GM21528 (cell line): Measurements from ENCODE around the gene TTC31.
"Not testable (repeated sequence)": the region's sequence is repeated elsewhere in the genome, so short reads cannot be mapped to it uniquely, and the experiment has no call there.

Experiments
- ATAC-seq: cut with Tn5 transposase; IDR thresholded peaks from one replicate; pipeline ENCODE4 v1.9.1; 2021; ENCODE audit warnings: mild to moderate bottlenecking, moderate library complexity; ENCODE audit not compliant: unreplicated experiment, low FRiP score

The TTC31 gene

GRCh38 chr2:74483675-74484164, 839 bp downstream of the TTC31 start:
- not testable (repeated sequence) for ATAC-seq

GRCh38 chr2:74486141-74486540, 3.3 kb downstream of the TTC31 start:
- no peak for ATAC-seq

GRCh38 chr2:74488643-74489481, 6.0 kb downstream of the TTC31 start:
- no peak for ATAC-seq

- ATAC-seq = no peak
These were observed 7.0 kb downstream of the TTC31 start for GRCh38 chr2:74489906-74490305.

- no peak for ATAC-seq
These were observed 9.0 kb downstream of the TTC31 start for GRCh38 chr2:74491648-74492544.

GRCh38 chr2:74493546-74493945, 10.7 kb downstream of the TTC31 start:
- no peak for ATAC-seq

GRCh38 chr2:74495440-74495839, 12.6 kb downstream of the TTC31 start:
- ATAC-seq = no peak

GRCh38 chr2:74496997-74497776, 14.3 kb downstream of the TTC31 start:
- ATAC-seq = no peak

GRCh38 chr2:74497777-74498499, 15.1 kb downstream of the TTC31 start:
- no peak for ATAC-seq

- no peak for ATAC-seq
These were observed 15.8 kb downstream of the TTC31 start for GRCh38 chr2:74498500-74499266.

- ATAC-seq = no peak
These were observed 16.5 kb downstream of the TTC31 start, which contains the start of gene LBX2 for GRCh38 chr2:74499267-74499939. TSS of gene LBX2 (minus strand) at chr2:74499603. CDS start at chr2:74499537, 66 bp downstream.

- no peak for ATAC-seq
These were observed 17.2 kb downstream of the TTC31 start for GRCh38 chr2:74499940-74500577.

GRCh38 chr2:74500578-74500946, 17.7 kb downstream of the TTC31 start:
- no peak for ATAC-seq

- no peak for ATAC-seq
These were observed 18.6 kb downstream of the TTC31 start for GRCh38 chr2:74501335-74502071.

GRCh38 chr2:74502147-74502719, 19.4 kb downstream of the TTC31 start:
- ATAC-seq = no peak

GRCh38 chr2:74502720-74503505, 20.0 kb downstream of the TTC31 start:
- peak; percentile 24 for ATAC-seq
